ENCODE measurements around the gene RAI2.
"Not testable (repeated sequence)": the region's sequence is repeated elsewhere in the genome, so short reads cannot be mapped to it uniquely, and the experiment has no call there.

Gene RAI2

GRCh38 chrX:17828171-17828570 is 32.9 kb downstream of the RAI2 start:
- DNase-seq = no peak

GRCh38 chrX:17826609-17827496 is 34.2 kb downstream of the RAI2 start:
- DNase-seq = no peak

- DNase-seq = no peak
These were observed 36.1 kb downstream of the RAI2 start for GRCh38 chrX:17824980-17825379.

GRCh38 chrX:17822351-17822750 is 38.7 kb downstream of the RAI2 start:
- DNase-seq = no peak

GRCh38 chrX:17820100-17820499 is 41.0 kb downstream of the RAI2 start:
- no peak for DNase-seq

GRCh38 chrX:17818726-17819125 is 42.4 kb downstream of the RAI2 start:
- no peak for DNase-seq

- no peak for DNase-seq
These were observed 43.8 kb downstream of the RAI2 start for GRCh38 chrX:17817251-17817650.

GRCh38 chrX:17814557-17814956 is 46.5 kb downstream of the RAI2 start:
- DNase-seq = no peak

- DNase-seq = no peak
These were observed 47.0 kb downstream of the RAI2 start for GRCh38 chrX:17814059-17814458.

GRCh38 chrX:17813277-17813676 is 47.8 kb downstream of the RAI2 start:
- no peak for DNase-seq

- no peak for DNase-seq
These were observed 48.3 kb downstream of the RAI2 start for GRCh38 chrX:17812763-17813162.

- DNase-seq = no peak
These were observed 51.1 kb downstream of the RAI2 start for GRCh38 chrX:17809984-17810383.

GRCh38 chrX:17809273-17809672 is 51.8 kb downstream of the RAI2 start:
- DNase-seq = no peak

- no peak for DNase-seq
These were observed 56.0 kb downstream of the RAI2 start for GRCh38 chrX:17805120-17805519.

GRCh38 chrX:17803449-17803848 is 57.6 kb downstream of the RAI2 start:
- no peak for DNase-seq

GRCh38 chrX:17802756-17803155 is 58.3 kb downstream of the RAI2 start:
- DNase-seq = no peak

GRCh38 chrX:17801431-17801830 is 59.7 kb downstream of the RAI2 start:
- DNase-seq = no peak

- DNase-seq = no peak
These were observed 62.2 kb downstream of the RAI2 start for GRCh38 chrX:17798921-17799320.

GRCh38 chrX:17792826-17793225 is 68.3 kb downstream of the RAI2 start:
- no peak for DNase-seq

GRCh38 chrX:17788956-17789562 is 72.0 kb downstream of the RAI2 start:
- DNase-seq = no peak

- DNase-seq = peak; percentile 23
These were observed 72.7 kb downstream of the RAI2 start for GRCh38 chrX:17788439-17788838.

- DNase-seq = no peak
These were observed 73.5 kb downstream of the RAI2 start for GRCh38 chrX:17787557-17787956.

GRCh38 chrX:17786554-17787347 is 74.3 kb downstream of the RAI2 start:
- DNase-seq = not testable (repeated sequence)

- no peak for DNase-seq
These were observed 81.7 kb downstream of the RAI2 start for GRCh38 chrX:17779434-17779833.
